ENCODE measurements around the gene PSMG2. TPM values are rescaled to one million over a fixed set of nuclear protein-coding genes. Genes with fewer than 3 reads are reported as not detected.

Gene PSMG2
- total and polyA plus RNA-seq, 2 of the 13 experiments (the other 11 are each of a cell fraction or from before 2014, with no cell fraction given): 53.4 to 94.8 TPM

GRCh38 chr18:12702221-12703095 is at the start of gene PSMG2, which contains the start of gene CEP76 (continued):
- TF ChIP-seq ZNF724P (CRISPR knock-in tag; IDR thresholded peaks at IDR 0.05; ENCODE audit: borderline replicate concordance): no peak; the same call in 1 of the 2 replicates
- TF ChIP-seq CBX1 (IDR thresholded peaks at IDR 0.05; ENCODE audit: low read depth): no peak
- no peak for TF ChIP-seq SKIL (CRISPR knock-in tag; IDR thresholded peaks at IDR 0.05; ENCODE audit: borderline replicate concordance)
- no peak for TF ChIP-seq ZNF546 (CRISPR knock-in tag; conservative IDR thresholded peaks at IDR 0.05)
- no peak for TF ChIP-seq KDM5A (IDR thresholded peaks at IDR 0.05; ENCODE audit: borderline replicate concordance, low read length)
- TF ChIP-seq ARID2 (CRISPR knock-in tag; IDR thresholded peaks at IDR 0.05; ENCODE audit: borderline replicate concordance): peak; percentile 77; the same call in 1 of the 2 replicates
- peak; percentile 97 for TF ChIP-seq TFDP2 (CRISPR knock-in tag; IDR thresholded peaks at IDR 0.05)
- no peak for TF ChIP-seq ZNF710 (CRISPR knock-in tag; IDR thresholded peaks at IDR 0.05; ENCODE audit: borderline replicate concordance)
- TF ChIP-seq SKI (IDR thresholded peaks at IDR 0.05; ENCODE audit: partially characterized antibody): peak; percentile 82
- no peak for TF ChIP-seq ZNF780A (CRISPR knock-in tag; IDR thresholded peaks at IDR 0.05)
- no peak for TF ChIP-seq ZNF572 (CRISPR knock-in tag; IDR thresholded peaks at IDR 0.05)
- peak; percentile 92 for TF ChIP-seq GABPB1 (CRISPR knock-in tag; IDR thresholded peaks at IDR 0.05)
- peak; percentile 53; the same call in 1 of the 2 replicates for TF ChIP-seq ZNF782 (CRISPR knock-in tag; IDR thresholded peaks at IDR 0.05; ENCODE audit: borderline replicate concordance)
- no peak for TF ChIP-seq ZNF616 (CRISPR knock-in tag; IDR thresholded peaks at IDR 0.05; ENCODE audit: low read depth)
- TF ChIP-seq ZNF136 (CRISPR knock-in tag; IDR thresholded peaks at IDR 0.05; ENCODE audit: low read depth): no peak
- peak; percentile 80; the same call in 1 of the 2 replicates for TF ChIP-seq TOPORS (CRISPR knock-in tag; IDR thresholded peaks at IDR 0.05)
- TF ChIP-seq ZNF547 (CRISPR knock-in tag; IDR thresholded peaks at IDR 0.05): peak; percentile 82
- no peak for TF ChIP-seq ZNF597 (CRISPR knock-in tag; IDR thresholded peaks at IDR 0.05)
- TF ChIP-seq GTF3A (CRISPR knock-in tag; conservative IDR thresholded peaks at IDR 0.05): no peak
- peak; percentile 64 for TF ChIP-seq ZSCAN9 (CRISPR knock-in tag; IDR thresholded peaks at IDR 0.05; ENCODE audit: borderline replicate concordance)
- no peak for TF ChIP-seq TOE1 (CRISPR knock-in tag; IDR thresholded peaks at IDR 0.05)
- TF ChIP-seq FOXP1 (IDR thresholded peaks at IDR 0.05): no peak
- no peak for TF ChIP-seq FOXP1 (CRISPR knock-in tag; IDR thresholded peaks at IDR 0.05)

Data from HepG2 (cell line).